Prostate gland (tissue), 2 donors: ENCODE data around the gene BCOR. TPM values are rescaled to one million over a fixed set of nuclear protein-coding genes. Genes with fewer than 3 reads are reported as not detected.

Experiments used
- DNase-seq: peaks from one replicate; pipeline ENCODE4 v3.0.0-alpha.2; 2019; ENCODE audit warnings: low spot score
- H3K27ac ChIP-seq, 2 donors: fragments of 200-600 bp; sonication (generic); 2 replicates each; pipeline ENCODE4 v1.5.1; 2017 to 2019
- H3K27me3 ChIP-seq: fragments of 200-600 bp; sonication (generic); replicated peaks from 2 replicates; pipeline ENCODE4 v1.5.1; 2019; ENCODE audit not compliant: insufficient read depth
- H3K36me3 ChIP-seq, 2 donors: fragments of 200-600 bp; sonication (generic); 1 replicate in 1 of 2; 2 replicates in 1 of 2; pipeline versions ENCODE4 v1.5.1 to v1.8.1; 2017 to 2019
- H3K4me1 ChIP-seq: fragments of 200-600 bp; sonication (generic); replicated peaks from 2 replicates; pipeline ENCODE4 v1.5.1; 2019
- H3K4me3 ChIP-seq, 2 donors: fragments of 200-600 bp; sonication (generic); 2 replicates each; pipeline ENCODE4 v1.5.1; 2017 to 2019
- H3K9me3 ChIP-seq: fragments of 200-600 bp; sonication (generic); 2 replicates; pipeline ENCODE4 v1.5.1; 2017
- CTCF ChIP-seq, 4 experiments: fragments of 200-600 bp in 2 of 4; fragments of 450-650 bp in 2 of 4; sonication (generic) in 2 of 4; IDR thresholded peaks; 1 replicate in 3 of 4; 2 replicates in 1 of 4; pipeline ENCODE4 v1.5.1; 2016 to 2019; ENCODE audit warnings: antibody characterized with exemption in 4 of 4, mild to moderate bottlenecking in 2 of 4, moderate library complexity in 2 of 4
- POLR2A ChIP-seq: fragments of 450-650 bp; IDR thresholded peaks from one replicate; pipeline ENCODE4 v1.6.1; 2016; ENCODE audit warnings: antibody characterized with exemption, mild to moderate bottlenecking
- POLR2AphosphoS5 ChIP-seq: sonication (generic); formaldehyde crosslinking; IDR thresholded peaks from one replicate; pipeline ENCODE4 v1.6.1; 2017; ENCODE audit warnings: antibody characterized with exemption
- WGBS: methylation state at CpG from one replicate; pipeline ENCODE4 v1.1.5; 2018; 5-methylcytosine and 5-hydroxymethylcytosine counted together
- intact Hi-C: fragments of 100-400 bp; cut with DNase I; formaldehyde crosslinking; loops from one replicate; pipeline ENCODE4 v1.14.2; 2022
- total RNA-seq, 2 donors: library from RNA; depleted of rRNA; stranded (reverse); fragments of >200 nt; gene quantifications; one replicate each; pipeline ENCODE4 v1.1.0, GENCODE V29; 2016

BCOR gene
- total RNA-seq, 2 donors from 2014 or later, result 56.2 to 70.8 TPM

GRCh38 chrX:40031911-40032310, 65.8 kb downstream of the BCOR start:
- TF ChIP-seq POLR2AphosphoS5 (no peak), CTCF (IDR thresholded peaks at IDR 0.05) (no peak), POLR2A (no peak)

GRCh38 chrX:40030205-40030604, 67.6 kb downstream of the BCOR start:
- no peaks in the 10 kb centered on the region for H3K27me3 ChIP-seq
- intact Hi-C loops, result no loop called here
- H3K4me3 ChIP-seq, result no peak overlapping the region
- no peaks in the 10 kb centered on the region for H3K9me3 ChIP-seq
- WGBS, result 85% methylated on average over 3 of the region's 3 CpGs
- no peak for DNase-seq
- H3K27ac ChIP-seq, result no peak overlapping the region
- H3K4me1 ChIP-seq, result no peaks in the 10 kb centered on the region
- TF ChIP-seq POLR2A, result no peak
- no peak for TF ChIP-seq POLR2AphosphoS5
- TF ChIP-seq CTCF (IDR thresholded peaks at IDR 0.05), result no peak
- no peaks in the 10 kb centered on the region for H3K36me3 ChIP-seq

More at GRCh38 chrX:40031911-40032310, 65.8 kb downstream of the BCOR start:
- DNase-seq, result no peak
- H3K36me3 ChIP-seq, result no peaks in the 10 kb centered on the region
- intact Hi-C loops, result no loop called here
- no peak overlapping the region for H3K27ac ChIP-seq
- 81% methylated on average over 5 of the region's 5 CpGs for WGBS
- H3K4me1 ChIP-seq, result no peaks in the 10 kb centered on the region
- no peaks in the 10 kb centered on the region for H3K27me3 ChIP-seq
- no peak overlapping the region for H3K4me3 ChIP-seq
- H3K9me3 ChIP-seq, result no peaks in the 10 kb centered on the region

GRCh38 chrX:40022421-40022820, 75.3 kb downstream of the BCOR start:
- WGBS, result 85% methylated on average over 3 of the region's 3 CpGs
- Histone ChIP-seq H3K9me3 (no peaks in the 10 kb centered on the region), H3K4me1 (no peaks in the 10 kb centered on the region), H3K27ac (no peak overlapping the region), H3K36me3 (no peaks in the 10 kb centered on the region), H3K27me3 (no peaks in the 10 kb centered on the region), H3K4me3 (no peak overlapping the region)
- intact Hi-C loops, result no loop called here
- TF ChIP-seq CTCF (IDR thresholded peaks at IDR 0.05) (no peak), POLR2AphosphoS5 (no peak), POLR2A (no peak)
- no peak for DNase-seq

GRCh38 chrX:40021647-40022046, 76.1 kb downstream of the BCOR start:
- no peaks in the 10 kb centered on the region for H3K36me3 ChIP-seq
- H3K27me3 ChIP-seq, result no peaks in the 10 kb centered on the region
- H3K4me1 ChIP-seq, result no peaks in the 10 kb centered on the region
- 95% methylated on average over 2 of the region's 2 CpGs for WGBS
- H3K27ac ChIP-seq, result no peak overlapping the region
- no peak overlapping the region for H3K4me3 ChIP-seq
- no peak for DNase-seq
- no peaks in the 10 kb centered on the region for H3K9me3 ChIP-seq
- intact Hi-C loops, result no loop called here
- TF ChIP-seq CTCF (IDR thresholded peaks at IDR 0.05) (no peak), POLR2A (no peak), POLR2AphosphoS5 (no peak)

- Histone ChIP-seq H3K4me3 (no peak overlapping the region), H3K9me3 (no peaks in the 10 kb centered on the region), H3K36me3 (no peaks in the 10 kb centered on the region), H3K27ac (no peak overlapping the region), H3K4me1 (no peaks in the 10 kb centered on the region), H3K27me3 (no peaks in the 10 kb centered on the region)
- intact Hi-C loops, result loop anchor here (10.0 kb wide), 2 partner anchors 135 to 285 kb away; no protein-coding TSS in a partner anchor
- no peak for TF ChIP-seq POLR2AphosphoS5
- DNase-seq, result no peak
- 74% methylated on average over 4 of the region's 4 CpGs for WGBS
These were observed 78.2 kb downstream of the BCOR start for GRCh38 chrX:40019541-40019940.
